HG03378 (cell line): Measurements from ENCODE around the gene ZC3H12A.

Experiments
- ATAC-seq: cut with Tn5 transposase; IDR thresholded peaks from one replicate; pipeline ENCODE4 v1.9.1; 2021; ENCODE audit warnings: mild to moderate bottlenecking, moderate library complexity; ENCODE audit not compliant: unreplicated experiment

Gene ZC3H12A

GRCh38 chr1:37477946-37478345 lies 3.6 kb downstream of the ZC3H12A start:
- no peak for ATAC-seq

DNA sequence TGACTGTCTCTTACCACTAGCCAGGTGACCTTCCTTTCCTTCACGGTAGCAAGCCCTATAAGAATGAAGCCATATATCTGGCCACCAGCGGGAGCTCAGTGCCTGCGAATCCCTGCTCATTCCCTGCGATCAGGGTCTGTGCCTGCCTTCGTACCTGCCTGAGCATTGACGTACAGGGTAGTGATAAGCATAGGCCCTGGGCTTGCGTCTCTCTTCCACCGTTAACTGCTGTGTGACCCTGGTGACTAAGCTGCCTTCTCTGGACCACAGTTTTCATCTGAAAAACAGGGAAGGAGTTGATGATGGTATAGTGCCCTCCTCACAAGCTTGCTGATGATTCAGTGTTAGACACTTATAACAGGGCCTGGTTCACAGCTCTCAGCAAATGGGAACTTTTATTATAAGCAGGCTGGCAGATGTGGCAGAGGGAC lies 4.1 kb downstream of the ZC3H12A start:
- no peak for ATAC-seq

DNA sequence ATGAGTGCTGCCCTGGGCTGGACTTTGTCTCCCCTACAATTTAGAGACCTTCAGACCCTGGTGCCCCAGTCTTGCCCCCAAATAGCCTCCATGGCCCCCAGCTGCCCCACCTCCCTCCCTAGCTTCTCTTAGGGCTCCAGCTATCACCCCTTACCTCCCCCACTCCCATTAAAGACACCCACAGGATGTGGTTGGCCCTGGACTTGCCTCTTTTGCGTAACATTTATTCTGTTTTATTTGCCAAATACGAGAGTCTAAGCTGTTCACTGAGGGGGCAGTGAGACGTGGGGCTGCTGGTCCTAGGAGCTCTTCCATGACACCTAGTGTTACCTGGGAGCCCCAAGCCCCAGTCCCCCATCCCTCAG lies 4.5 kb downstream of the ZC3H12A start:
- ATAC-seq, result no peak

DNA sequence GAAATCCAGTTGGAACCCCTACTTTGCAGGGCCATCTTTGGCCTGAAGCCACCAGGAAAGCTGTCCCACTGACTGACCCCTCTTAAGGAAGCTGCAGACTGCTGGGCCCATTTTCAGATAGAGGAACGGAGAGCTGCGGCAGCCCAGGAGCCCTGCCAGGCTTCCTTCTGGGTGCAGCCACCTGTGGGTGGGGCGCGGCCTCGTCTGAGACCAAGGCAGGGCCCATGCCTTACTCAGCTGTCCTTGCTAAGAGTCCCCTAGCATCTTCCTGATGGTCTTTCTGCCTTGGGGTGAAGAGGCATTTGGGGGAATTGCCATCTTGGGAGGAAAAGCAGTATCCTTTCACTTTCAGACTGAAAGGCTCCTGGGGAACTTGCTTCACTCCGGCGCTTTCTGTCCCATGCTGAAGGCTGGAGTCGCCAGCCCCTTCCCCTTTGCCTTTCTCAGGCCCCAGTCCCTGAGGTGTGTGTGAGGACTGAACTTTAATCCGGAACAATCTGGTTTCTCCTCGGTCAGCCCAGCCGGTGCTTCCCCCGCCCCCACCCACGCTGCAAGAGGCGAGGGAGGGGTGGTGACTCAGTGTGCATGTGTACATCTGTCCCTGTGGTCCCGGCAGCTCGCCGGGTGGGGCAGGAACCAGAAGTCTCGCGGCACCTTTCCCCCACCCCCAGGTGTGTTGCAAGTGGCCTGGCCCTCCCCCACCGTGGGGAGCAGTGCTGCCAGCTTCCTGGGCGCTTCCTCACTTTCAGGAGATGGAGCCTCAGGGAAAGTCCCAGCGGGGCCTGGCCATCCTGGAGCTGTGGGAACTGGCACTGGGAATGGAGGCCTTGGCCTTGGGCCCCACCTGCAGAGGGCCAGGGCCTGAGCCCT lies 5.1 kb downstream of the ZC3H12A start:
- ATAC-seq, result no peak

DNA sequence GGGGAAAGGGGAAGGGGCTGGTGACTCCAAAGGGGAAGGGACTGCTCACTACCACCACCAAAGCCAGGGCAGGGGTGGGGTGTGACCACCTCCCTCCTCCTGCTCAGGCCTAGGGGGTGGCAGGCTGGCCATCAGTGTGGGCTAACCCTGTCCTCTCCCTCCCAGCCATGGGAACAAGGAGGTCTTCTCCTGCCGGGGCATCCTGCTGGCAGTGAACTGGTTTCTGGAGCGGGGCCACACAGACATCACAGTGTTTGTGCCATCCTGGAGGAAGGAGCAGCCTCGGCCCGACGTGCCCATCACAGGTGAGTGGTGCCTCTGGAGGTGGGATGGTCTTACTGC lies 5.7 kb downstream of the ZC3H12A start:
- ATAC-seq, result no peak

DNA sequence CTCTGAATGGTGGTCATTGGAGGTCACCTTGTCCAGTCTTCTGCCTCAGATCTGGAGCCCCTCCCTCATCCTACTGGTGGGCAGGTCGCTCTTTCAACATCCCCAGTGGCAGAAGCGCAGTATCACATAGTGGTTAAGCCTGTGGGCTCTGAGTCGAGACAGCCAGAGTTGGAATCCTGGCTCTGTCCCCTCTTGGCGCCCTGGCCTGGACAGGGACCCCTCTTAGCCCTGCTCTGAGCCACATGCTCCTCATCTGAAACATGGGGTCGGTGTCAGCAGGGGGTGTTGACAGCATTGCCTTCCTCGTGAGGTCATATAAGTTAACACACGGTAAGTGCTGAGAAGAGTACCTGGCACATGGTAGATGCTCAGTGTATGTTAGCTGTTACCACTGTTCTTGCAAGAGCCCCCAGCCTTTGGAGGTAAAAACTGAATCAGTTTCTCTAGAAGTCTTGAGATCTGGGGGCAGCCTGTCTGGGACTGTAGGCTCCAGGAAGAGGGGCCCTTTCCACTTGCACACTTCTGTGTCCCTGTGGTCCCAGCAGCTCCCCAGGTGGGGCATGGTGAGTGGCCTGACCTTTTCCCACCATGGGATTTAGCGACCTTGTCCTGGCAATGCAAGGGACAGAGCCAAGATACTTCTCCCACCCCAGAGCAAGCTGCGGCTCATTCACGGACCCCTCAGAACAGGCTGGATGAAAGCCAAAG lies 6.4 kb downstream of the ZC3H12A start:
- no peak for ATAC-seq

DNA sequence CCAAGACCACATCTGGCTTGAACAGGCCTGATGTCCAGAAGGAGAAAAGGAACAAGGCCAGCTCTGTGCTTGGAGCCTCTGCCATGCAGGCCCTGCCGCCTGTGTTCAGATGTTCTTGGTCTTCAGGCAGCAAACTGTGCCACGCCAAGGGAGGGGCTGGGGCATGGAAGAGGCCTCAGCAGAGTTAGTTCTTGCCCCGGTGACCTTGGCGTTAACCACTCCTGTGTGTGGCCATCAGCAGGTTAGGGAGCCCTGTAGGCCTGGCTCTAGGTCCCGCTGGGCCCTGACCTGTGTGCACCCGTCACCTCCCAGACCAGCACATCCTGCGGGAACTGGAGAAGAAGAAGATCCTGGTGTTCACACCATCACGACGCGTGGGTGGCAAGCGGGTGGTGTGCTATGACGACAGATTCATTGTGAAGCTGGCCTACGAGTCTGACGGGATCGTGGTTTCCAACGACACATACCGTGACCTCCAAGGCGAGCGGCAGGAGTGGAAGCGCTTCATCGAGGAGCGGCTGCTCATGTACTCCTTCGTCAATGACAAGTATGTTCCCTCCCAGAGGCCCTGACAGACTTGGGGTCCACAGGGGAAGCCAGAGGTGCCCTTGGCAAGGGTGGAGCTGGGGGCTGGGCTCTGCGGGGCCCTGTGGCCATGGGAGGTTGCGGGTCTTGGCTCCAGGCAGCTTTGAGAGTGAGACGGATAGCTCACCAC lies 7.1 kb downstream of the ZC3H12A start:
- no peak for ATAC-seq

DNA sequence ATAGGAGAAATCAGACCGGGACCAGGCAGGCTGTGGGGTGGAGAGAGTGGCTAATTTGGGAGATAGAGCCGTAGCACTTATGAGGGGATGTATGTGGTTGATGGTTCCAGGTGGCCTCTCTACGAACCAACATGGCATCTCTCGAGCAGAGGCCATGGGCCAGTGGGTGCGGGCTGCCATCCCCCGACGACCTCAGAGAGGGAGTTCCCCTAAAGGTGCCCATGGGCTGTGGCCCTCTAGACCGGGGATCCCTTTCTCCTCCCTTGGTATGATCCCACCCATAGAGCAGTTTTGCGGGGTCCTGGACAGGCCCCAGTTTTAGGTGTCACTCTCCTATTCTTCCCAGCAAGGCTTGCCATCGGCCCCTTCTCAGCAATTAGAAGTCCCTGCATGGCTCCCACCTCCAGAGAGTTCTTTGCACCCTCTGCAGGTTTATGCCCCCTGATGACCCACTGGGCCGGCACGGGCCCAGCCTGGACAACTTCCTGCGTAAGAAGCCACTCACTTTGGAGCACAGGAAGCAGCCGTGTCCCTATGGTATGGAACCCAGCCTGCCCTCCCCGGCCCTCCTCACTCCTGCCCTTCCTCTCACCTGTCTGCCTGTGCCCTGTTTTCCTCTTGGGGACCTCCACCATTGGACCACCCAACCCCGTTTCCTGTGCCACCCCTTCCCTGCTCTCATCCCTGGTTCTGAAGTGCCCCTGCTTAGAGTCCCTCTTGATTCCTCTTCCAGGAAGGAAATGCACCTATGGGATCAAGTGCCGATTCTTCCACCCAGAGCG lies 7.8 kb downstream of the ZC3H12A start:
- no peak for ATAC-seq

DNA sequence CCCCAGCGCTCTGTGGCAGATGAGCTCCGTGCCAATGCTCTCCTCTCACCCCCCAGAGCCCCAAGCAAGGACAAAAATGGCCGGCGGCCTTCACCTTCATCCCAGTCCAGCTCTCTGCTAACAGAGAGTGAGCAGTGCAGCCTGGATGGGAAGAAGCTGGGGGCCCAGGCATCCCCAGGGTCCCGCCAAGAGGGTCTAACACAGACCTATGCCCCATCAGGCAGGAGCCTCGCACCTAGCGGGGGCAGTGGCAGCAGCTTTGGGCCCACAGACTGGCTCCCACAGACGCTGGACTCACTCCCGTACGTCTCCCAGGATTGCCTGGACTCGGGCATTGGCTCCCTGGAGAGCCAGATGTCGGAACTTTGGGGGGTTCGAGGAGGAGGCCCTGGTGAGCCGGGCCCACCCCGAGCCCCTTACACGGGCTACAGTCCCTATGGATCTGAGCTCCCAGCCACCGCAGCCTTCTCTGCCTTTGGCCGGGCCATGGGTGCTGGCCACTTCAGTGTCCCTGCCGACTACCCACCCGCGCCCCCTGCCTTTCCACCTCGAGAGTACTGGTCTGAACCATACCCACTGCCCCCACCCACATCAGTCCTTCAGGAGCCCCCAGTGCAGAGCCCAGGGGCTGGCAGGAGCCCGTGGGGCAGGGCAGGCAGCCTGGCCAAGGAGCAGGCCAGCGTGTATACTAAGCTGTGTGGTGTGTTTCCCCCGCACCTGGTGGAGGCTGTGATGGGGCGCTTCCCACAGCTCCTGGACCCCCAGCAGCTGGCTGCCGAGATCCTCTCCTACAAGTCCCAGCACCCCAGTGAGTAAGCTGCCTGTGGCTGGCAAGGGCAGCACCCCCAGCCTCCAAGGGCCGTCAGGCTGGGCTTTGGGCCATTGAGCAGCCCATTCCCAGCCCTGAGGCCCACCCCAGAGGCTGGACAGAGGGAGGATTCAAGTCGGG lies 8.7 kb downstream of the ZC3H12A start:
- no peak for ATAC-seq

GRCh38 chr1:37483785-37484184 lies 9.4 kb downstream of the ZC3H12A start:
- ATAC-seq, result no peak

DNA sequence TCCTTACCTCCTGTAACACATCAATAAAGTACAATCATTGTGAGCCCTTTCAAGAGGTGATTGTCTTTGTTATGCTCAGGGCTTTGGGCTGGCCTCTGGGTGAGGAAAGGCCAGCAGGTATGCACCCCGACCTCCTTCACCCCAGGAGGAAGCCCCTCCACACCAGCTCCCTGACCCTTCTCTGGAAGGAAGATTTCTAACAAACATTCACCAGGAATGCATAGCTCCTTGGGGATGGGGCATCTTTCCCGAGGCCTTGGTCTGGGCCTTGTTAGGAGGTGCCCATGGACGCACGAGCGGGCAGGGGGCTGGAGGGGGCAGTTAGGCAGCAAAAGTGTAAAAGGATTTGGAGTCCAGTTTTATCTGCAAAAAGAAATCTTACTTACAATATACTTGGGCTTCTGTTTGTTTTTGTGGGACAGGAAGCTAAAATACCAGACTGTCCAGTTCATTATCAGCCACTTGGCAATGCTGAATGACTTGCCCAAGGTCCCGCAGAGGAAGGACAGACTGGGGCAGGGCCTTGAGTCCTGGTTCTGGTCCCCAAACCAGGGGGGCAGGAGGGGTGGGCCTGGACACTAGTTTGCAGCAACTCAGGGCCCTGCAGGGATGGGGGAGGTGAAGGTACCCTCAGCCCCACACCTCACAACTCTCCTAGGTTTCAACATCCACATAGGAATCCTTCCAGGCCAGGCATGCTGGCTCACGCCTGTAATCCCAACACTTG lies 10.1 kb downstream of the ZC3H12A start:
- ATAC-seq, result no peak

DNA sequence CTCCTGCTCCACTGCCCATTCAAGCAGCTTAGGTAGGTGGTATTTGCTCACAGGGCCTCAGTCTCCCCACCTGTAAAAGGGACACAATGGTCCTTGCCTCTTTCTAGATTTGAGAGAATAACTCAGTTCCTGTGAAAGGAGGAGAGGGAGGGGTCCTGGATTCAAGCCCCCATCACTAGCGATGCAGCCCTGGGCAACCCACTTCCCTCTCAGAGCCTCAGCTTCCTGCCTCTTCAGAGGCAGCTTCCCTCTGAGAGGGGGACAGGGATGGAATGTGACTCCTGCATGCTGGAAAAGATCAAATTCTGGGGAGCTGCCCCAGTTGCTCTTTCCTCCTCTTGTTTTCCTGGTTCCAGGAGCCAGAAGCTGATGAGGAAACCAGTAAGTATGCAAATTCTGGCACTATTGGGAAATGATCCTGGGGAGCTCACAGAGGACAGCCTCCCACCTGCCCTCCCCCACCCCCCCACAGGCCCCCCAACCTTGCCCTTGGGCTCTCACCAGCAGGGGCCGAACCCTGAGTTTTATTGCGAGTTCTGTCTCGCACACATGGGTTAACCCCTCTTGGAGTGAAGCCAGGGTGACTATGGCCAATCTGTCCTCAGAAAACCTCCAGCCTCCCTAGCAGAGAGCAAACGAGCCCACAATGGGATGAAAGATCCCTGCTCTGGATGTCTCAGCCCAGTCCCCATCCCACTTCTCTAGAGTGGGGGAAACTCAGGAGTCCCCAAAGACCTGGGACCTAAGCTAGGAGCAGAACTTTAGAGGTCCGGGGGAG lies 11.7 kb downstream of the ZC3H12A start:
- ATAC-seq, result no peak

DNA sequence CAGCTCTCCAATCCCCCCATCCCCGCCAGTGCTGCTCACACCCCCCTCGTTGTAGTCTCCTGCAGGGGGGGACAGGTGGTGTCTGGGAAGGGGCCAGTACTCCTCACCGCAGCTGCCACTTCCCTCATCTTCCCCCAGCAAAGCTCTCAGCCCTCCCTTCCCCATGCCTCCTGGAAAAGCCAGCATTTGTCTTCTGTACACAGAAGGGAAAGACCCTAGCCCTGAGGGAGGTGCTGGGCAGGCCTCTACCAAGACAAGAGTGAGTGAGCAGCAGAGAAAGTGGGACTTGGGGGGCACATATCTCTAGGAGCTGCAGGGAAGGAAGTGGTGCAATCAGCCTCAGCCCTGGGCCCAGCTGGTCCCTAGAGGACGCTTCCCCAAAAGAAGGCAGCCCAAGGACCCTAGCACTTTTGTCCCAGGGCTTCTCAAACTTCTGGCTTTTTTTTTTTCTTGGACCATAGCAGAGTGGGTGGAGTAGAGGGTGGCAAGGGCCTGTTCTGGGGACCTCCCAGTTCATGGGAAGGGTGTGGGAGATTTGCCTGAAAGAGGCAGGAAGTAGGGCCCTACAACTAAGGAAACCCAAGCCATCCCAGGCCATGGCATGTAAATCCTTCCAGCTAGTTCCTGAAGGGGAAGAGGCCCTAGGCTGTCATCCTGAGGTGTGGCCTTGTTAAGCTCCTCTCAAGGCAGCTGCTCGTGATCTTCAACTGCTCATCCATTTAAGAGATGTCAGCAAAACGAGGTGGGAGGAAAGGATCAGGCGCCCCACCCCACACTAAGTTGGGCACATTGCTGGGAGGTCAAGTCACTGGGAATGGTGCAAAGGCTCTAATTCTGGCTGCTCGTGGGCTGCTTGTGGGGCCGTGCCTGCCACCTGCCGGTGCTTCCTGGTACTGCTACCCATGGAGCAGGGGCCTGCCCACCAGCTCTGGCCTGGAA lies 12.6 kb downstream of the ZC3H12A start:
- ATAC-seq, result no peak

DNA sequence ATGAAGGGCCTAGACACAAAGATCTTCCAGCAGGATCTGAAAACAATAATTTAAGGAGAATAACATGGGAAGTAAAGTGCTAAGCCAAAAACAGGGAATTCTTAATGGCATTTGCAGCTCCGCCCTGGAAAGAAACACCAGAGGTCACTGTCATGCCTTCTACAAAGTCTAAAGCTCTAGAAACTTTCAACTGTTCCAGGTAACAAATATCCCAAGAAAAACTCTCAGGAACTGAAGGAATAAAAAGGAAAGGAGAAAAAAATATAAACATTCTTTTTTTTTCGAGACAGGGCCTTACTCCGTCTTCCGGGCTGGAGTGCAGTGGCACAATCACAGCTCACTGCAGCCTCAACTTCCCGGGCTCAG lies 13.2 kb downstream of the ZC3H12A start:
- ATAC-seq, result no peak

DNA sequence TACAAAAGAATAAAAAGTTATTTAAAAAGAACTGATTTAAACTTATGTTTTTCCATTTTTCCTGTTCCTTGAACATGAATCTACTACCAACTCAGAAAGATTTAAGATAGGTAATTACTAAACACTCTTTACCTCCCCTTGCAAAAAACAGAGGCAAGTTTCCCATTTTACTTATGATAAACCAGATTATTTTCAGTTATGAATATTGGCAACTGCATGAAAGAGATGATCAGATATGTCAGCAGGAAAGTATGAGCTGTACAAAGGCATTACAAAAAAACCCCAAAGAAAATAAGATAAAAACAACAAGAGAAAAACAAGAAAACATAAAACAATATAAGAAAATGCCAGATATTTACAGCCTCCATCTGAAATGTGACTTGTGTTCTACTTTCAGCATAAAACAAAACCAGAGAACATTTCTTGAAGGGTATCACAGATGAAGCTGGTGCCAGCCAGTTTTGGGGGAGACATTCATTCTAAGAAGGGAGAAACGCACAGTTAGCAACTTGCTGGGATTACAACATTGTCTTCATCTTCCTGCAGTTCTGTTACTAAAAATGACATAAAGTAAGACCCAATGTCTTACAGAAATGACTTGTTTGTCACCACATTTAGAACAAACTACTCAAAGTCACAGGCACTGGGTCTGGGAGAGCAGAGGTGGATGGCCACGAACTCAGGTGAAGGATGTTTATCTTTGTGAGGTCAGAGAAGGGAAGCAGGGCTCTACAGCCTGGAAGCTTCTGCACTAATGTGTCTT lies 19.1 kb downstream of the ZC3H12A start:
- ATAC-seq, result no peak

GRCh38 chr1:37495875-37496274 lies 21.5 kb downstream of the ZC3H12A start:
- ATAC-seq, result no peak

DNA sequence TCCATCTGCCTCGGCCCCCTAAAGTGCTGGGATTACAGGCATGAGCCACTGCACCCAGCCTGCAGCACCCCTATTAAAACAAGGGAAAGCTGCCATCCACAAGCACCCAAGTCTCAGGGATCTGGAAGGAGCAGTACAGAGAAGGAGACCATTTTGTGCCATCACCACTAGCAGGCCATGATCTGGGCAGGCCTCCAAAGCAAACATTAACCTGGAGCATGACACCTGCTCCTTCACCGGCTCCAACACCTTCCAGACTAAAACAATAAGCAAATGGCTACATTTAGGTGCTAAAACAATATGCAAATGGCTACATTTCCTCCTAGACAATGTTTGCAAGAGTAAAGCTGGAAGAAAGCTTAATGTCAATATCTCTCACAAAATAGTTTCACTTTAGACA lies 23.5 kb downstream of the ZC3H12A start:
- no peak for ATAC-seq
